Esophagus muscularis mucosa (tissue), 4 donors: ENCODE results near the gene PGBD5.

ENCODE experiments used
- CTCF ChIP-seq, 3 experiments: fragments of 200-600 bp in 2 of 3; fragments of 450-650 bp in 1 of 3; sonication (generic) in 2 of 3; IDR thresholded peaks; one replicate each; pipeline ENCODE4 v1.5.1; 2017 to 2019; ENCODE audit warnings: antibody characterized with exemption in 3 of 3, mild to moderate bottlenecking in 2 of 3, moderate library complexity in 1 of 3
- EP300 ChIP-seq: sonication (generic); formaldehyde crosslinking; IDR thresholded peaks from one replicate; pipeline ENCODE4 v1.6.1; 2017; ENCODE audit warnings: antibody characterized with exemption
- POLR2A ChIP-seq: fragments of 450-650 bp; IDR thresholded peaks from one replicate; pipeline ENCODE4 v1.6.1; 2017; ENCODE audit warnings: antibody characterized with exemption, moderate library complexity, mild to moderate bottlenecking, low read depth
- POLR2AphosphoS5 ChIP-seq, 2 donors: sonication (generic); formaldehyde crosslinking; IDR thresholded peaks; one replicate each; pipeline ENCODE4 v1.6.1; 2017; ENCODE audit warnings: antibody characterized with exemption in 2 of 2

GRCh38 chr1:230396966-230397365, 29.2 kb downstream of the PGBD5 start:
- TF ChIP-seq EP300 (no peak), CTCF (IDR thresholded peaks at IDR 0.05) (no peak), POLR2AphosphoS5 (IDR thresholded peaks at IDR 0.05) (no peak), POLR2A (no peak)
